Measurements from ENCODE around the gene TRAPPC3.

The TRAPPC3 gene

DNA sequence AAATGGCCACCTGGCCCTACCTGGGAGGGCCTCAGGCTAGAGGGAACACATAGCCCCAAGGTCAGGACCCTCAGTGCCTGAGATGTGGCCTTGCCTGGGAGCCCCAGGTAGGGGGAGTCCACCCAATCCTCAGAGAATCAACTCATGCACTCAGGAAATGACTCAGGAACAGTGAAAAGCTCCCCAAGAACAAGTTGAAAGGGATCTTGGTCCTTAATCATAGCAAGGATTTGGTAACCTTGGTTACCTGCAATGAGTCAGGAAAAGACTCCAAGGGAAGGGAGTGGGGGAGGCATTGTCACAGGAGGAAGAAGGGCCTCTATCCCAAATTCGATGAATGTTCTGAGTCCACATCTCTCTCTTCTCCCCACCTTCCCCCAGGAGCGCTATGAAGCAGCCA, 23.7 kb upstream of the TRAPPC3 start:
- Mint-ChIP-seq H3K36me3 (ENCODE audit: low read depth) (peaks cover 87% of the 10 kb centered on the region), H3K4me3 (no peak overlapping the region), H3K4me1 (ENCODE audit: low read depth) (peaks cover 12% of the 10 kb centered on the region), H3K27ac (peak overlapping the region; percentile 84), H3K9me3 (no peaks in the 10 kb centered on the region), H3K27me3 (no peaks in the 10 kb centered on the region)
- DNase-seq = no peak

DNA sequence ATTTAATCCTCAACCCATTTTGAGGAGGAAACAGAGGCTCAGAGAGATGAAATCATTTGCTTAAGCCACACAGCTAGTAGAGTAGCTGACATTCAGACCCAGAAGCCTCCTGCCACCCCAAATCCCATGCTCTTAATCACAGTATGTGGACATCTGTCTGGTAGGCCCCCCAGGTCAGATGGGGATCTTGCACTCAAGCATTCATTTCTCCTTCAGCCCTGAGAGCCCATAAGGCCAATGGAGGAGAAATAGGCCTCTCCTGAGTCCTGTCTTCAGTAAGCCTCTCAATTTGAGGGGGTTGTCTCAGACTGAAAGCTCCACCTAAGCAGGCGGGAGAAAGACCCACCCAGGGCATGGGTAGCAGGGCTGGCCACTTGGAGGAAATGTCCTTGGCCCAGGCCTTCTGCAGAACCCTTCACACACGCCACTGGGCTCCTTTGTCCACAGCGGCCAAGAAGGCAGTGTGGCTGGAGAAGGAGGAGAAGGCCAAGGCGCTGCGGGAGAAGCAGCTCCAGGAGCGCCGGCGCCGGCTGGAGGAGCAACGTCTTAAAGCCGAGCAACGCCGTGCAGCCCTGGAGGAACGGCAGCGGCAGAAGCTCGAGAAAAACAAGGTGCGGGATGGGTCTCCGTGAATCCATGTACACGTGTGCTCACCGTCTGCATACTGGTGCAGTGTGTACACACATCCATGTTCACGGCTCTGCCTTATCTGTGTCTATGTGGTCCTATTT, 22.9 kb upstream of the TRAPPC3 start:
- H3K36me3 Mint-ChIP-seq (ENCODE audit: low read depth) = peaks cover 86% of the 10 kb centered on the region

DNA sequence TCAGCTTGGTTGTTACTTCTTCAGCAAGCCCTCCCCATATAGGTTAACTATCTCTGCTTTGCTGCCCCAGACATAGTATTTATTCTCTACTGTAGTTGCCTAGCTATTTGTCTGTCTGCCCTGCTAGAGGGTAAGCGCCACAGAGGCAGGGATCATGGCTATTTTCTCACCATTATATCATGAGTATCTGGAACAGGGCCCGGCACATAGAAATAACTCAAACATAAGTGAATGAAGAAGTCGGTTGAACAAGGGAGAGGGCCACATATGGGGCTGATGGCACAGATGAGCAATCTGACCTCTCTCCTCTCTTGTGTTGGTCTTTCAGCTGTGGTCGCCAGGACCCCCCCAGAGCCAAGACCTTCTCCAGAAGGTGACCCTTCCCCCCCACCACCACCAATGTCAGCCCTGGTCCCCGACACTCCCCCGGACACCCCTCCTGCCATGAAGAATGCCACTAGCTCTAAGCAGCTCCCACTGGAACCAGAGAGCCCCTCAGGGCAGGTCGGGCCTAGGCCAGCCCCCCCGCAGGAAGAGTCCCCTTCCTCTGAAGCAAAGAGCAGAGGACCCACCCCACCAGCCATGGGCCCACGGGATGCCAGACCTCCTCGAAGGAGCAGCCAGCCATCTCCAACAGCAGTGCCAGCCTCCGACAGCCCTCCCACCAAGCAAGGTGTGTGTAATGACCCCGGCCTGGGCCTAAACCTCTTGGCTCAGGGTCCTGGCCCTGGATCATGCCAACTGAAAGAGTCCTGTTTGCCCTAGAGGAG, 21.5 kb upstream of the TRAPPC3 start:
- Mint-ChIP-seq H3K36me3 (ENCODE audit: low read depth) (peaks cover 89% of the 10 kb centered on the region), H3K27me3 (no peaks in the 10 kb centered on the region), H3K4me3 (no peak overlapping the region), H3K27ac (peak overlapping the region; percentile 69), H3K9me3 (no peaks in the 10 kb centered on the region), H3K4me1 (ENCODE audit: low read depth) (peaks cover 28% of the 10 kb centered on the region)
- DNase-seq = no peak

More for the DNA sequence above, 22.9 kb upstream of the TRAPPC3 start:
- no peak for DNase-seq
- Mint-ChIP-seq H3K4me1 (ENCODE audit: low read depth) (peaks cover 15% of the 10 kb centered on the region), H3K9me3 (no peaks in the 10 kb centered on the region), H3K27ac (peak overlapping the region; percentile 84), H3K4me3 (no peak overlapping the region), H3K27me3 (no peaks in the 10 kb centered on the region)

GRCh38 chr1:36168514-36168913, 19.2 kb upstream of the TRAPPC3 start:
- DNase-seq = no peak
- Mint-ChIP-seq H3K9me3 (no peaks in the 10 kb centered on the region), H3K36me3 (ENCODE audit: low read depth) (peaks cover 80% of the 10 kb centered on the region), H3K4me1 (ENCODE audit: low read depth) (peaks cover 37% of the 10 kb centered on the region), H3K4me3 (no peak overlapping the region), H3K27ac (peak overlapping the region; percentile 76), H3K27me3 (no peaks in the 10 kb centered on the region)

- H3K27ac Mint-ChIP-seq = peak overlapping the region; percentile 76
- H3K9me3 Mint-ChIP-seq = no peaks in the 10 kb centered on the region
- no peaks in the 10 kb centered on the region for H3K27me3 Mint-ChIP-seq
- no peak for DNase-seq
- H3K36me3 Mint-ChIP-seq (ENCODE audit: low read depth) = peaks cover 80% of the 10 kb centered on the region
- peaks cover 42% of the 10 kb centered on the region for H3K4me1 Mint-ChIP-seq (ENCODE audit: low read depth)
- no peak overlapping the region for H3K4me3 Mint-ChIP-seq
Observed at GRCh38 chr1:36166938-36167905, 17.9 kb upstream of the TRAPPC3 start.

DNA sequence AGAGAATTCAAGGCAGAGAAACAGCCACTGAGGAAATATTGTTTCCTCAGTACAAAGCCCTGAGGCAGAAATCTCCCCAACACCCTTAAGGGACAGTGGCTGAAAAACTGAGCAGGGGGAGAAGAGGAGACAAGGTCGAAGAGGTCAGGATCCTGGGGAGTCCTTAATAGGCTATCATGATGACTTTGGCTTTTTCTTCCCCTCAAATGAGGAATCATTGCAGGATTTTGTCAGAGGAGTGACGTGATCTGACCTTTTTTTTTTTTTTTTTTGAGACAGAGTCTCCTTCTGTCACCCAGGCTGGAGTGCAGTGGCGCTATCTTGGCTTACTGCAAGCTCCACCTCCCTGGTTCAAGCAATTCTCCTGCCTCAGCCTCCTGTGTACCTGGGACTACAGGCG, 16.9 kb upstream of the TRAPPC3 start:
- Mint-ChIP-seq H3K4me1 (ENCODE audit: low read depth) (peaks cover 51% of the 10 kb centered on the region), H3K27ac (peak overlapping the region; percentile 38), H3K4me3 (no peak overlapping the region), H3K36me3 (ENCODE audit: low read depth) (peaks cover 80% of the 10 kb centered on the region), H3K9me3 (no peaks in the 10 kb centered on the region), H3K27me3 (no peaks in the 10 kb centered on the region)
- DNase-seq = no peak

- no peak for DNase-seq
- H3K27ac Mint-ChIP-seq = no peak overlapping the region
- H3K4me3 Mint-ChIP-seq = no peak overlapping the region
- H3K27me3 Mint-ChIP-seq = no peaks in the 10 kb centered on the region
- H3K36me3 Mint-ChIP-seq (ENCODE audit: low read depth) = peaks cover 80% of the 10 kb centered on the region
- H3K9me3 Mint-ChIP-seq = no peaks in the 10 kb centered on the region
- H3K4me1 Mint-ChIP-seq (ENCODE audit: low read depth) = peaks cover 60% of the 10 kb centered on the region
Observed at GRCh38 chr1:36165145-36165544, 15.9 kb upstream of the TRAPPC3 start.

DNA sequence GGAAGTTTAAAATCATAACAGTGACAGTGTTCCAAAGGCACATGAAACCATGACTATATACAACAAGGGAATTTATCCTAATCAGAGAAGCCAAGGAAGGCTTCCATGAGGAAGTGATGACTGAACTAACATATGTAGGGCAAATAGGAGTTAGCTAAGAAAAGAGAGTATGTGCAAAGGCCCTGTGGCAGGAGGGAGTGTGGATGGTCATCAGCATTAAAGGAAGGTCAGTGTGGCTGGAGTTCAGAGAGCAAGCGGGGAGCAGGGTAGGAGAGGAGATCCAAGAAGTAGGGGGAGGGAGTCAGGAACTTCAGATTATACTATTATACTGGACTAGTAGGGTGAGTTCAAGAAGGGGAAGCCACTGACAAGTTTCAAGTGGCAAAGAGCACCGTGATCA, 15.1 kb upstream of the TRAPPC3 start:
- no peaks in the 10 kb centered on the region for H3K27me3 Mint-ChIP-seq
- H3K4me1 Mint-ChIP-seq (ENCODE audit: low read depth) = peaks cover 67% of the 10 kb centered on the region
- peaks cover 80% of the 10 kb centered on the region for H3K36me3 Mint-ChIP-seq (ENCODE audit: low read depth)
- H3K9me3 Mint-ChIP-seq = no peaks in the 10 kb centered on the region
- DNase-seq = no peak
- peak overlapping the region; percentile 79 for H3K27ac Mint-ChIP-seq
- no peak overlapping the region for H3K4me3 Mint-ChIP-seq

GRCh38 chr1:36163426-36163825, 14.1 kb upstream of the TRAPPC3 start:
- peak overlapping the region; percentile 96 for H3K27ac Mint-ChIP-seq

DNA sequence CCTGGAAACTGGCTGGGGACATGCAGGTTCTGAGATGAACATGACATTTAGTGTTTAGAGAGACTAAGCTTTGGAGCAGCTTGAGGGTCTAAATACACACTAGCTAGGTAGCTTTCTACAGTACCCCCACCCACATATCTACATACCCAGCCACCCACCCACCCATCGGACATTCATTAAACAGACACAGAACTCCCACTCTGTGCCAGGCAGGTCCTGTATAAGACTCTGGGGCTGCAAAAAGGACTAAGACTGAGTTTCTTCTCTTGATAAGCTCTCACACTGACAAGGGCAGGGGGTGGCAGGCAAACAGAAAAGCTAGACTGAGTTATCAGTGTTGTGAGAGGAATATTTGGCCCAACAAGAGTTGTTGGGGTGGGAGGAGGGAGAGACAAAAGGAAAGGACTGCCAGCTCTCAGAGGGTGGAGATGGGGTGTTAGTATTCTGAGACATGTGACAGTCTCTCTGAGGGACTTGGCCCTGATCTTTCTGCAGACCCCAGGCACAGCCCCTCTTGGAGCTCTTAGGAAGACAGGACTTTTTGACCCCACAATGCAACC, 13.5 kb upstream of the TRAPPC3 start:
- peak overlapping the region; percentile 96 for H3K27ac Mint-ChIP-seq
- H3K36me3 Mint-ChIP-seq (ENCODE audit: low read depth) = peaks cover 82% of the 10 kb centered on the region
- DNase-seq = no peak
- H3K9me3 Mint-ChIP-seq = no peaks in the 10 kb centered on the region
- H3K4me3 Mint-ChIP-seq = peak overlapping the region; percentile 91
- H3K27me3 Mint-ChIP-seq = no peaks in the 10 kb centered on the region
- H3K4me1 Mint-ChIP-seq (ENCODE audit: low read depth) = peaks cover 76% of the 10 kb centered on the region

More at GRCh38 chr1:36163426-36163825, 14.1 kb upstream of the TRAPPC3 start:
- Mint-ChIP-seq H3K9me3 (no peaks in the 10 kb centered on the region), H3K4me1 (ENCODE audit: low read depth) (peaks cover 73% of the 10 kb centered on the region), H3K27me3 (no peaks in the 10 kb centered on the region), H3K36me3 (ENCODE audit: low read depth) (peaks cover 82% of the 10 kb centered on the region), H3K4me3 (no peak overlapping the region)
- DNase-seq = no peak

GRCh38 chr1:36161641-36162531, 12.6 kb upstream of the TRAPPC3 start:
- DNase-seq = peak; percentile 77
- Mint-ChIP-seq H3K4me1 (ENCODE audit: low read depth) (peaks cover 77% of the 10 kb centered on the region), H3K9me3 (no peaks in the 10 kb centered on the region), H3K4me3 (peak overlapping the region; percentile 91), H3K36me3 (ENCODE audit: low read depth) (peaks cover 83% of the 10 kb centered on the region), H3K27ac (peak overlapping the region; percentile 96), H3K27me3 (no peaks in the 10 kb centered on the region)

- Mint-ChIP-seq H3K27me3 (no peaks in the 10 kb centered on the region), H3K9me3 (no peaks in the 10 kb centered on the region), H3K27ac (peak overlapping the region; percentile 96), H3K4me3 (peak overlapping the region; percentile 91), H3K4me1 (ENCODE audit: low read depth) (peaks cover 69% of the 10 kb centered on the region), H3K36me3 (ENCODE audit: low read depth) (peaks cover 77% of the 10 kb centered on the region)
- DNase-seq = peak; percentile 77
Observed at GRCh38 chr1:36160949-36161485, 11.7 kb upstream of the TRAPPC3 start.

- H3K36me3 Mint-ChIP-seq (ENCODE audit: low read depth) = peaks cover 72% of the 10 kb centered on the region
Observed at GRCh38 chr1:36160388-36160948, 11.2 kb upstream of the TRAPPC3 start.

More at GRCh38 chr1:36160388-36160948, 11.2 kb upstream of the TRAPPC3 start:
- Mint-ChIP-seq H3K27ac (peak overlapping the region; percentile 96), H3K27me3 (no peaks in the 10 kb centered on the region), H3K4me3 (peak overlapping the region; percentile 91), H3K9me3 (no peaks in the 10 kb centered on the region), H3K4me1 (ENCODE audit: low read depth) (peaks cover 67% of the 10 kb centered on the region)
- DNase-seq = no peak

Data from activated T-cell treated with anti-CD3 and anti-CD28 coated beads, Interleukin-2, amount 50 U/mL, for 24 hours (primary cell).